AML-193 (cell line): ENCODE data around the gene SNX22.

Experiments
- DNase-seq, 2 experiments: peaks; one replicate each; lab custom pipeline; 2025; lab: John Stamatoyannopoulos, UW

The SNX22 gene

DNA sequence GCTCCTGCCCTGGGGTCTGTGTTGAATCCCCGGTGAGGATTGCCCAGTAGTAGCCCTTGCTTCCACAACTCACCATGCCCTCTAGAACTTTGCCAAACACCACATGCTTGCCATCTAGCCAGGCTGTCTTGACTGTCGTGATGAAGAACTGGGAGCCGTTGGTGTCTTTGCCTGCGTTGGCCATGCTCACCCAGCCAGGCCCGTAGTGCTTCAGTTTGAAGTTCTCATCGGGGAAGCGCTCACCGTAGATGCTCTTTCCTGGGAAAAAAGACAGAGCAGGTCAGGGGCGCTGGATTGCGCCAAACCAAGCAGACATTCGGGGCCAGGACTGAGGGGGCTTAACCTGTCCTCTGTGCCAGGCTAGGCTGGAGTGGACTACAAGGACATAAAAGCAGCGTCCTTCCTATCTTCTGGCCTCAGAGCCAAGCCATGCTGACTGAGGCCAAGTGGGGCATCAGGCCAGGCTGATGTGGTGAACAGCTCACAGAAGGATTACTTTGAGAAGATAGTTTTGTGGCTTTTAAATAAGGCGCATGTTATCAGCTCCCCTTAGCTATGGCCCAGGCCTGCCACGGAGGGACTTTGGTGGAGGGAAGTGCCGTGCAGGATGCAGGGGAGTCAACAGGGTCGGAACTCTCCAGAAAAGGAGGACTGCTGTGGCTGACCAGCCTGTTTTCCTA lies 5.3 kb downstream of the SNX22 start:
- DNase-seq: no peak

DNA sequence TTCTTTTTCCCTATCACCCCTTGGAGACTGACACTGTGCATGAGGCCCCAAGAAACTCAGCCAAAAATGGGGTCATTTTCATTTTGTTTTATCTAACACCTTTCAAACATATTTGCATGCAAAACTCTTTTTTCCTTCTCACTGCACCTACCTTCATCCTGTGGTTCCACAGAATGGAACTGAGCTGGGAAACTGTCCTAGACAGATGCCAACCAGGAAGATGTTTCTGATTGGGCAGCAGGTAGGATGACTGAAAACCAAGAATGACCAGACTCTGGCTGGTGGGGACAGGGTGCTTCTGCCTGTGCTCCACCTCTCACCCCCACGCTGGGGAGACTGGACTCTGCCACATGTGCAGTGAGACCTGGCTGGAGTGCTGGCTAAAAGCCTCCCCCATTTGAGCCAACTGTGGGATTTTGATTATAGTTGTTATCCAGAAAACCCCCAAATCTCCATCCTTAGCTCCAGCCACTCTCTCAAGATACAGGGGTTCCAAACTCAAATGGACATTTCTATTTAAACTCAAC lies 6.1 kb downstream of the SNX22 start:
- no peak for DNase-seq

DNA sequence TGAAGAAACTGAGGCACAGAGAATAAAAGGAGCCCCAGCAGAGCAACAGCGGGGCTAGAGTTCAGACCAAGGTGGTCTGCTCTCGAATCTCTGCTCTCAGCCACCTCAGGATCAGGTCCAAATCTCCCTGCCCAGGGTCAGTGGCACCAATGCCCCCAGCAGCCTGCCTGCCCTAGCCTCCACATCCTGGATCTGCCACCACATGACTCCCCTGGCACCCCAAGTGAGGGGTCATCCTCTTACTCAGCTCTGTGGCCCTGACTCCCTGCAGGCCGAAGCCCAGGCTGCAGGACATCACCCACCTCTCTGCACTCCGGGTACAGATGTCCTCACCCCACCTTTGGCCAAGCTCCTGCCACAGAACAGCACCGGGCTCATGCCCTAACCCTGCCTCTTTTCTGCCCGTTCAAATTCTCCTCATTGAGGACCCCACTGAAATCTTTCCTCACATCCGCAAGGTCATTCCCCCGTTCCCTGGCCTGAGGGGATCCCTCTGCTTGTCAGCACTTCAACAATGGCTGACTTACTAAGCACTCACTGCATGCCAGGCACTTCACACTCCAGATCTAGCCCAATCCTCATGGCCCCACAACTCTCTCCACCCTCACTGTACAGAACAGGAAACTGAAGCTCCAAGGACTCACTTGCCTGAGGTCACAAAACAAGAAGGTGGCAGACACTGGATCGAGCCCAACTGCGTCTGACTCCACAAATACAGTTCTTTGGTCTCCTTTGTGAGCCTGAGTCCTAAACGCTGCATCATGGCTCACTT lies 7.0 kb downstream of the SNX22 start:
- DNase-seq: no peak

DNA sequence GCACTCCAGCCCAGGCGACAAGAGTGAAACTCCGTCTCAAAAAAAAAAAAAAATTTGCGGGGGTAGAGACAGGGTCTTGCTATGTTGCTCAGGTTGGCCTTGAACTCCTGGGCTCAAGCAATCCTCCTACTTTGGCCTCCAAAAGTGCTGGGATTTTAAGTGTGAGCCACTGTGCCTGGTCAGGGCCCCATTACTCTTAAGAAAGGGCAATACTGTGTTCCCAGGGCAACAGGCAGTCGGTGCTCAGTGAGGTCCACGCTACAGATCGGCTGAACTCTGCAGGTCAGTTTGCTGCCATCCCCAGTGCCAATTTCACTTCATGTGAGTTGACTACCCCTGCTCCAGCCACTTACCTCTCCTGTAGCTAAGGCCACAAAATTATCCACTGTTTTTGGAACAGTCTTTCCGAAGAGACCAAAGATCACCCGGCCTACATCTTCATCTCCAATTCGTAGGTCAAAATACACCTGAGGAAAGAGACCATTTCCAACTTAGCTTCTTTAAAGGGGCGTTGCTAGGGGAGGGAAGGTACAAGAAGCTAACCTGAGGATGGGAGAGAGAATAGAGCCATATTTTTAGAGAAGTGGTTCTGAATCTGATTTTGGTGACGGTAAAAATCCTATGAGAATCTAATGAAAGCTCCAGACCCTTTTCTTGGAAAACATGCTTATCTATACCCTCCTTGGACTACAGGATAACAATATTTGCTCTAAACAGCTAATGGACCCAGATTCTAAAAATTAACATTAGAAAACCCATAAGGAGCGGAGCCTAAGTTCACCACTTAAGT lies 10.4 kb downstream of the SNX22 start:
- no peak for DNase-seq

DNA sequence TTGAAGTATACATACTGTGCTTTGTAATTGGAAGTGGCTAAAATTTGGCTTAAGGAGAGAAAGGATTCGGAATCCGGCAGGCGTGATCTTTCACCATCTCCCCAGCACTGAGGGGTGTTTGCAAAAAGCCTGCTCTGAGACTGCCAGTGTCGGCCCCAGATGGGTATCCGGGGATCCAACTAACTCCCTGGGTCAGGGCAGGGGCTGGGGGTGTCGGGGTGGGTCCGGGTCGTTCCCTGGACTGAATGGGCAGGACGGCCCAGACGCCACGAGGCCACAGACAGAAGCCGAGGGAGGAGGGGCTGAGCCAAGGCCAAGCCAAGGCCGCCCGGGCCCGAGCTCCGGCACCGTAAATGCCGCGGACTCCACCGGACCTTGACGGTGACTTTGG lies 10.9 kb downstream of the SNX22 start:
- peak in 1 of 2 experiments; percentile 52 for DNase-seq

DNA sequence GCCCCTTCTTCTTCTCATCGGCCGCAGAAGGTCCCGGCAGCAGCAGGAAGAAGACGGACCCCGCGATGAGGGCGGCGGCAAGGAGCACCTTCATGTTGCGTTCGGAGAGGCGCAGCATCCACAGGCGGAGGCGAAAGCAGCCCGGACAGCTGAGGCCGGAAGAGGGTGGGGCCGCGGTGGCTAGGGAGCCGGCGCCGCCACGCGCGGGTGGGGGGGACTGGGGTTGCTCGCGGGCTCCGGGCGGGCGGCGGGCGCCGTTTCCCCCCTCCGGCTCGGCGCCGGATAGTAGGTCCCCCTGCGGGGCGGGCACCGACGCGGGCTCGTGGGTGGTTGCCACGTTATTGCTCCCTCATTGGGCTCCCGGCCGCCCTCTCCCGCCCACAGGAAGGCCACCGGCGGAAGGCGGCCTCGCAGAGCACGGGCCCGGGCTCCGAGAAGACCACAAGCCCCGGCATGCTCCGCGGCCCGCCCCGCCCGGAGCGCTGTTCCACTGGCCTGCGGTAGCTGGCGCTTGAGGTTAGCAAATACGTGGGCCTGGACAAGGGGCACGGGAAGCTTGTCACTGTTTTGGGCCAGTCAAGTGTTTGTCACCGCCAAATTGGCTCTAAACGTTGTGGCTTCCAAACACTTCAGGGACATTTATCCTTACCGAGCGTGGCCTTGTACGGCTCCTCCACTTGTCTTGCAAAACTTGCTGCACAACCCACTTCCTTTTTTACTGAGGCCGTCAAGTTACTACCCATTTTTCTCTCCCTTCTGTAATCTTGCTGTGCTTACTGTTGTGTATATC lies 11.5 kb downstream of the SNX22 start, which contains the start of gene PPIB:
Gene PPIB (minus strand): TSS at position 154 of the 790 bp plus-strand sequence. CDS start 36 bp downstream, at position 118.
- peak; percentile 95 to 97 for DNase-seq

DNA sequence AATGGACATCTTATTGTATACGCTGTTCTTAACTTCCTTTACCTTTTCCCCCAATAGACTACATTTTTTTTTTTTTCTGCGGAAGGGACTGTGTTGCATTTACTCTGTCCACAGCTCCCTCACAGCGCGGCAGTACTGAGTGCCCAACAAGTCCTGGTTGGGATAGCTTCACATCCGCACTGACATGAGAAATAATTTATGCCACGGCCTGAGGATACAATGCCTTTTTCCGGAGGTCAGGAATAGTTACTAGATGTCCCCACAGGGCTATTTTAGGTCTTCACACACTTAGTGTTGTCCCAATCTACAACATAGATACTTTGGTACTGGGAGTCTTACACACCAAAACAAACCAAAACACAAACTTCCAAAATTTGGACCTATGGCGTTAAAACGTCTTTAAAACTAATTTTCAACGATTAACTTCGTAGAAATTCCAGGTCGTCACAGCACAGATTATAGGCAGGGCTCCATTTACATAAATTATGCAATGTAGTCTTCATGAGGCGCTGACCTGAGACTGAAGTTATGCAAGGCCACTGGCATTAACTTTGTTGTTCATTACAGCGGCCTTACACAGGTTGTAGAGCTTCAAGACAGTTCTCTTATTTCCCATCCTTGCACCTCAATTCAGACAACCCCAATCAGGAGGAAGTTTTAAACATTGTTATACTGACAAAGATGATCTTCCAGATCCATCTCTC lies 12.3 kb downstream of the SNX22 start:
- peak; percentile 58 to 60 for DNase-seq

DNA sequence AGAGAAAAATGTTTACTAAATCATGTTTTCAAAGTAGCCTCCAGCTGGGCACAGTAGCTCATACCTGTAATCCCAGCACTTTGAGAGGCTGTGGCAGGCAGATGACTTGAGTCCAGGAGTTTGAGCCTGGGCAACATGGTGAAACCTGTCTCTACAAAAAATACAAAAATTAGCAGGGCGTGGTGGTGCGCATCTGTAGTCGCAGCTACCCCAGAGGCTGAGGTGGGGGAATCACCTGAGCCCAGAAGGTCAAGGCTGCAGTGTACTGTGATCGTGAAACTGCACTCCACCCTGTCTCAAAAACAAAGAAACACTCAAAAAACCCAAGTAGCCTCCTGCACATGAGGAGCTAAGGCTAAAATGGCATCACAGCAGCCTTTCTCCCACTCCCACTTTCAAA lies 12.9 kb downstream of the SNX22 start:
- DNase-seq: no peak

DNA sequence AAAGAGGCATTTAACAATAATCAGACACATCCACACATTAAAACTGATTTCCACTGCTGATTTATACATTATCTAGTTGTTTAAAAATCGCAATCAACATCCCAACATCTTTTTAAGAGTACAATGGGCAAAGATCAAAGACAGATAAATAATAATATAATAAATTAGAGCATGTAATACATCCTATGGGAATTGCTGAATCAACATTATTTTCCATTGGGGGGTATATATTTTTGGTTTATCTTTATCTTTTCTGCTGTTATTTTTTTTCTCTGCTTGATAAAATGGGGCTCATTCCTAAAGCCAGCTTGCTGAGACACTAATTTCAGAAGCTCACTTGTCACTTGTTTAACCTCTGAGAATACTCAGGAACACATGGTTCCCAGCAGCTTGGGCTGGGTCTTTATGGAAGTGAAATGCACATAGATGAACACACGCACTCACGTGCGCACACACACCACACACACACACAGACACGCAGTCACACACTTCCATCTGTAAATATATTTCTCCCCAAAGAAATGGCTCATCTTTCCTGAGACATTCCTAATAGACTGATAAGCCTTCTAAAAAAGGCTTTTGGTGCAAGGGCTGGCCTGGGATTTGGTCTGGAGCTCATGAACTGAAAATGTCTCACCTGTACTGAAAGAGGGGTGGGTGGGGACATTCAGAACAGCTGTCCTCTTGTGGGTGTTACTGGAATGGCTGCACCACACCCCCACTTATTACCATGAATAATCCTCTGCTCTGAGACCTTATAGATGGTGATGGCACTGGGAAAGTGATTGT lies 14.8 kb downstream of the SNX22 start:
- no peak for DNase-seq

DNA sequence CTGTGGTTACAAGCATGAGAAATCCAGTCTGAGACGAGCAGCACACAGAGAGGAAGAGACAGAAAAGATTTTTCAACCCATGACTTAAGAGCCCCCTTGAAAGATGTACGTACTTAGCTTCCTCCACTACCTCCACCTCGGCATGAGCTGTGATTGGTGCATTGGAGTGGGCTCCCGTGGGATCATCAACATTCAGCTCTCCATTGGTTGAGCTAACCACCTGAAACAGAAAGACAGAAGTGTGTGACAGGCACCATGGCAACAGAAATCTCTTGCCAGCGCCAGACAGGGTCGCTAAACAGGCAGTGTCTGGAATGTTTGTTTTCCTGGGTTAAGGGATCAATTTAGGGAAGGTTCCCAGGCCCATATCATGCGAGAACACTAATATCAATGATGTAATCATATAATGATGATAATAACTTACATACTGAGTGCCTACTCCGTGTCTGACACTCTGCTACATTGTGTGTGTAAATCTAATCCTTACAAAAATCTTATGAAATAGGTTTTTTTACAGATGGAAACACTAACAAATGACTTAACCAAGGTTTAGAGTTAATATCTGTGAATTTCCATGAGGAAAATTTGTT lies 28.8 kb downstream of the SNX22 start:
- DNase-seq: no peak

DNA sequence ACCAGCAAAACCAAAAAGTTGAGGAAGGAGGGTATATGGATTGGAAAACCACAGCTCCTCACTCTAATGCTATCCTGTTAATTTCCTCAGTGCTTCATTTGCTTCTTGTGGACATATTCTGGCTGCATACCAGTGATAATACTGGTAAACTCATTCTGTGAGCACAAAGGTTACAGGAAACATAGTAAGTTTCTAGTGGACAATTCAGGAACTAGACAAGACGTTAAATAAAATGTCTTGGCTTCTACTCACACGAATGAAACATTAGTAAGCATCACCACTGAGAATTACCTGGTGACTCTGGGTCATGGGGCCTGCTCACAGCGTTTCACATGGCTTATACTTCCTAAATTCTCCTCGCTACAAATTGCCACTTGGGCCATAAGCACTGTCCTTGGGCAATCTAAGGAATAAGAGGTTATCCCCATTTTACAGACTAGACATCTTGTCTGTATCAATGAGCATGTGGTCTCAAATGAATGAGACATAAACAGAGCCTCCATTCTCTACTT lies 31.4 kb downstream of the SNX22 start:
- DNase-seq: no peak

DNA sequence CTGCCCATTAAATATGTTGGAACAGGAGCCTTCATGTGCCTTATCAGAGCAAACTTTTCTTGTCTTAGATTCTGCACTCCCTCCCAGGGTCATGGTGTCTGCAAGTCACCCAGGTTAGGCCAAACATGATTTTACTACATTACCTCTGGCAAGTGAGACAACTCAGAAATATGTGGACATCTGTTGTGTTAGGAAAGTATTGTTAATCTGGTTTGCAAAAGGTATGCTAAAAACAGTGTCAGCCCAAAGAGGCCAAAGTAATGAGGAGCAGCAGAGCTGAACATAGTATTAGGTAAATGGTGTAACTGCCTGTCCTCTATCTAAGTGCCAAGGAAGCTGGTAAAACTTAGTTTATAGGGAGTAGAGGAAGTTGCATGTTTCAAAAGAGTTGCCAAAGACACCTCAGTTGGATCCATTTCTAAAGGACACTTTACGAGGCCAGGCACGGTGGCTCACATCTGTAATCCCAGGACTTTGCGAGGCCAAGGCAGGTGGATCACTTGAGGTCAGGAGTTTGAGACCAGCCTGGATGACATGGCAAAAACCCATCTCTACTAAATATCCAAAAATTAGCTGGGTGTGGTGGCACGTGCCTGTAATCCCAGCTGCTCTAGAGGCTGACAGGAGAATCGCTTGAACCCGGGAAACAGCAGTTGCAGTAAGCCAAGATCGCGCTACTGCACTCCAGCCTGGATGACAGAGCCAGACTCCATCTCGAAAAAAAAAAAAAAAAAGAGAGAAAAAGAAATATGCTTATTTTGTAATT lies 33.8 kb downstream of the SNX22 start:
- DNase-seq: peak; percentile 5 to 22

DNA sequence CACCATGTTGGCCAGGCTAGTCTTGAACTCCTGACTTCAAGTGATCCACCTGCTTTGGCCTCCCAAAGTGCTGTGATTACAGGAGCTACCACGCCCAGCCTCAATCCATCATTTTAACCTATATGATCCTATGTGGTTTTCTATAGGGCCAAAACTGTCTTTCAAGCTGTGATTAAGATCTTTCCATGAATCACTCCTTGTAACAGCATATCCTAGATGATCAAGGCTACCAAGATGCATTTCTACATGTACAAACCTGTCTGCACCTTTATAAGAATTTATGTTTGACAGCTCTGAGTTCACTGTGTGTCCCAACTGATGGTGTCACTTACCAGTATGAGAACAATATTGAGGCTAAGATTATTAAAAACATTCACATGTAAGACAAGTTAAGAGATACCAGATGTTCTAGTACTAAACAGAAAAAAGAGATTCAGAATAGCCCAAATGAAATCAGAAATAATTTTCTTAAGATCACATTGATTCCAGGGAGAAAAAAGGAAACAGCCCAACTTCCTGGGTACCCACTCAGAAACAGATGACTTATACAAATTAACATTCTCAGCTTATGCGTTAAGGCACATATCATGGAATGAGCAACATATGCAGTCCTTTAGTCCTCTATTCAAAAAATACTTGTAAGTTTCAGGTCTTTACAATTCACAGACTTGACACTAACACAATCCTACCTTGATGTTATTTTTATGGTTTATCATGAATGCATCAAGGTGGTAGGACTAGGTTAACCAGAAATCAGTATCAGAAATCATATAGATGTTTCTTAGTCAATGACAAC lies 36.1 kb downstream of the SNX22 start:
- DNase-seq: no peak

DNA sequence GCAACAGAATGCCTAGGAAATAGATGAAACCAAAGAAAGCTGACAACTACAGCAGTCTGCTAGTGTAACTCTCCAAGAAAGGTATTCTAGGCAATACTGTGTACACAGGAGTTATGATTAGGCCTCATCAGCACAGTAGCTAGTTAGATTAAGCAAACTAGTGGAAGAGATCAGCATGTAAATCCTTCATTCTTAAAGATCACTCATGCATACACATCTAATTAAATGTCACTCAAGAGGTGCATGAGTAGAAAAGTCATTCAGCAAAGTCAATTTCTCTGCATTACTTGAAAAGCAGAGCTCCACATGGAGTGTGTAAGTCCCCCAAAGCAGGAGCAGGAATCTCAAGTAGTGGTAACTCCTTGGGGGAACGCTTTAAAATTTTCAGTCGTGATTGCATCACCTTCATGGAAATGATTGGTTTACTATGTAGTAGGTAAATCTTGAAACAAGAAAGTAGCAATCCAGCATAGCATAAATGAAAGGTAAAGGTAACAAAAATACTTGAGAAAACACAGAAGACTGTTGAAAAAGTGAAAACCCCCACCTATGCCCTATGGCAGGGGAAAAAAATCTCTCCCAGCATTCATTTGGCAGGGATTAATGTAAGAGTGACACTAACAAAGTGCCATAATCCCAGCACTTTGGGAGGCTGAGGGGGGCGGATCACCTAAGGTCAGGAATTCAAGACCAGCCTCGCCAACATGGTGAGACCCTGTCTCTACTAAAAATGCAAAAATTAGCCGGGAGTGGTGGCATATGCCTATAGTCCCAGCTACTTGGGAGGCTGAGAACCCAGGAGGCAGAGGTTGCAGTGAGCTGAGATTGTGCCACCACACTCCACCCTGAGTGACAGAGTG lies 40.7 kb downstream of the SNX22 start:
- no peak for DNase-seq

DNA sequence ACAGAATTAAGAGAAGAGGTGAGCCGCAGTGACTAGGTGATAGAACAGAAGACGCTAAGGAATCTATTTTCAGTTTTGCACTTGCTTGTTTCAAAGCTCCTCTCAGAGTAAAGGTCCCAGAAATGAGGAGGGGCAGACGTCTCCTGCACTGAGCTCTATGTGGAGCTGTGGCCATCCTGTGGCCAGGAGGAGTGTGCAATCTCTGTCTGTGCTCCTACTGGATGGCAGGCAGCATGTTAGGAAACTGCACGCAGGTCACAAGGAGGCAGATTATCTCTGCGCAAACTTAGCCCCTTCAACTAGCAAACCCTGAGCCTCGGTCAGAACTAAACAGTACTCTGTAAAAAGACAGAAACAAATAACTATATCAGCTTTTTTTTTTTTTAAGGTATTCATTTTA lies 42.4 kb downstream of the SNX22 start:
- DNase-seq: no peak

DNA sequence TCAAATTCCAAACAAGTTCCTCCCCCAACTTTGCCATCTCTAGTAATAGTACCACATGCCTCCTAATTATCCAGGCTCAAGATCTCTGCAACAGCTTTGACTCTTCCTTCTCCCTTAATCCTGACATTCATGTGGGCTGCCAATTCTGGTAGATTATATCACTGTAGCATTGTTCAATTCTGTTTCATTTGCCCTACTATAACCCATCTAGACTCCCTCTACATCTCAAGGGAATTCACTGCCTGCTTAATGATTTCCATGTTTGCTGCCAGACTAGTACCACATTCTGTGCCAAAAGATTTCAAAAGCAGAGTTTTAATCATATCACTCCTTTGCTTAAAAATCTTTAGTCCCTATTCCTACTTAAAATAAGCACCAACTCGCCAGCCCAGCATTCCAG lies 45.9 kb downstream of the SNX22 start:
- DNase-seq: no peak

DNA sequence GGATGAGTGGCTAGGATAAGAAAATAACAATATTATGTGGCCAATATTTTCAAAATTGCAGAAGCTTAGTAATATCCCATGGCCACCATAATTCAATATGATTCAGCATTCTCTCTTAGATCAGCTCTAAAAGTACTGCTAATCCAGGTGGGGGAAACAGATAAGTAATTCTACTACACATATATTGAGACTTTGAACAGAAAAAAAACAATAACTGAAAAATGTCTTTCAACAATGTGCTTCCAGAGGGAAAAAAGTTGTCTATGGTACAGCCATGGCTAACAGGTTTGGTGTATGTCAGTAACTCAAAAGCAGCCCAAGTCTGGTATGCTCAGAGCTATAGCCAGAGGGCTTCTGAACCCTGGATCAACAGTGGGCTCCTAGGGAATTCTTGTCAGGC lies 53.7 kb downstream of the SNX22 start:
- no peak for DNase-seq
